ENCODE data around the gene CEACAM21.
A peak's percentile ranks its signal among the peaks of the same experiment; 100 is the strongest.

The CEACAM21 gene

DNA sequence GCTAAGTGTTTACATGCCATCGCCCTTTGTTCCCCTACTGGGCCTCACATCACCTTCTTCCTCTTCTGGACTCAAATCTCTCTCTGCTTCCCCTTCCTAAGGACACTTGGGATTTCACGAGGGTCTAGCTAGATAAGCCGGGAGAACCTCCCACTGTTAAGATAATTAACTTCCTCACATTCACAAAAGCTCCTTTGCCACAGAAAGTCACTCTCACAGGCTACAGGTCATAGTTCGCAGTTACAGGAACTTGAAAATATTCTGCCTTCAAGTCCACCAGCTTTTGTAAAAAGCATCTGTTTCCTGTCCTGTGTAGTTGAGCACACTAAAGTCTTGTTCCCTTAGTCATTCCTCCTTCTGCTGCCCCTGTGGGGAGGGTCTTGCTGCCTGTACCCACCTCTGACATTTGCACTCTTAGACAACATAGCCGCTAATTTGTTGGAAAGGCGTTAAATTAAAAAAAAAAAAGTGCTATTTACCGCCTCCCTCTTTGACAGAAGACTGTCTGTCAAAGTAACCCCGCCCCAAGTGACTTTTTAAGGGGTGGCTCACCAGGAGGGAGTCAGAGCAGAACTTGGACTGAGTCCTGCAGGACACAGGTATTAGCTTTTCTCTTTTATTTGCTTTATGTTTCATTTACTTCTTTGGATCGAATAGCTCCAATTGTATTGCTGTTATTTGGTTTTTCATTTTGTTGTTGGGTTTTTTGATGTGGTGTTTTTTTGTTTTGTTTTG lies 26.8 kb upstream of the CEACAM21 start (continued):
- no peak for TF ChIP-seq ZNF501 (tag by site-specific recombination; IDR thresholded peaks at IDR 0.05)
- no peak for TF ChIP-seq ZNF521 (tag by site-specific recombination; IDR thresholded peaks at IDR 0.05)
- TF ChIP-seq, protein P1, sequence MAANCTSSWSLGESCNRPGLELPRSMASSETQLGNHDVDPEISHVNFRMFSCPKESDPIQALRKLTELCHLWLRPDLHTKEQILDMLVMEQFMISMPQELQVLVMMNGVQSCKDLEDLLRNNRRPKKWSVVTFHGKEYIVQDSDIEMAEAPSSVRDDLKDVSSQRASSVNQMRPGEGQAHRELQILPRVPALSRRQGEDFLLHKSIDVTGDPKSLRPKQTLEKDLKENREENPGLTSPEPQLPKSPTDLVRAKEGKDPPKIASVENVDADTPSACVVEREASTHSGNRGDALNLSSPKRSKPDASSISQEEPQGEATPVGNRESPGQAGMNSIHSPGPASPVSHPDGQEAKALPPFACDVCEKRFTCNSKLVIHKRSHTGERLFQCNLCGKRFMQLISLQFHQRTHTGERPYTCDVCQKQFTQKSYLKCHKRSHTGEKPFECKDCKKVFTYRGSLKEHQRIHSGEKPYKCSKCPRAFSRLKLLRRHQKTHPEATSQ (tag by site-specific recombination; IDR thresholded peaks at IDR 0.05) = no peak
- TF ChIP-seq, protein P2, sequence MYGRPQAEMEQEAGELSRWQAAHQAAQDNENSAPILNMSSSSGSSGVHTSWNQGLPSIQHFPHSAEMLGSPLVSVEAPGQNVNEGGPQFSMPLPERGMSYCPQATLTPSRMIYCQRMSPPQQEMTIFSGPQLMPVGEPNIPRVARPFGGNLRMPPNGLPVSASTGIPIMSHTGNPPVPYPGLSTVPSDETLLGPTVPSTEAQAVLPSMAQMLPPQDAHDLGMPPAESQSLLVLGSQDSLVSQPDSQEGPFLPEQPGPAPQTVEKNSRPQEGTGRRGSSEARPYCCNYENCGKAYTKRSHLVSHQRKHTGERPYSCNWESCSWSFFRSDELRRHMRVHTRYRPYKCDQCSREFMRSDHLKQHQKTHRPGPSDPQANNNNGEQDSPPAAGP (tag by site-specific recombination; IDR thresholded peaks at IDR 0.05) = no peak
- TF ChIP-seq ZNF571 (tag by site-specific recombination; IDR thresholded peaks at IDR 0.05) = no peak
- no peak for TF ChIP-seq ZBTB20 (tag by site-specific recombination; IDR thresholded peaks at IDR 0.05)
- 0 out of 2 replicates have a peak, but pooled peaks have one; percentile 16 for TF ChIP-seq WT1 (tag by site-specific recombination; IDR thresholded peaks at IDR 0.05)
- TF ChIP-seq, protein P3, sequence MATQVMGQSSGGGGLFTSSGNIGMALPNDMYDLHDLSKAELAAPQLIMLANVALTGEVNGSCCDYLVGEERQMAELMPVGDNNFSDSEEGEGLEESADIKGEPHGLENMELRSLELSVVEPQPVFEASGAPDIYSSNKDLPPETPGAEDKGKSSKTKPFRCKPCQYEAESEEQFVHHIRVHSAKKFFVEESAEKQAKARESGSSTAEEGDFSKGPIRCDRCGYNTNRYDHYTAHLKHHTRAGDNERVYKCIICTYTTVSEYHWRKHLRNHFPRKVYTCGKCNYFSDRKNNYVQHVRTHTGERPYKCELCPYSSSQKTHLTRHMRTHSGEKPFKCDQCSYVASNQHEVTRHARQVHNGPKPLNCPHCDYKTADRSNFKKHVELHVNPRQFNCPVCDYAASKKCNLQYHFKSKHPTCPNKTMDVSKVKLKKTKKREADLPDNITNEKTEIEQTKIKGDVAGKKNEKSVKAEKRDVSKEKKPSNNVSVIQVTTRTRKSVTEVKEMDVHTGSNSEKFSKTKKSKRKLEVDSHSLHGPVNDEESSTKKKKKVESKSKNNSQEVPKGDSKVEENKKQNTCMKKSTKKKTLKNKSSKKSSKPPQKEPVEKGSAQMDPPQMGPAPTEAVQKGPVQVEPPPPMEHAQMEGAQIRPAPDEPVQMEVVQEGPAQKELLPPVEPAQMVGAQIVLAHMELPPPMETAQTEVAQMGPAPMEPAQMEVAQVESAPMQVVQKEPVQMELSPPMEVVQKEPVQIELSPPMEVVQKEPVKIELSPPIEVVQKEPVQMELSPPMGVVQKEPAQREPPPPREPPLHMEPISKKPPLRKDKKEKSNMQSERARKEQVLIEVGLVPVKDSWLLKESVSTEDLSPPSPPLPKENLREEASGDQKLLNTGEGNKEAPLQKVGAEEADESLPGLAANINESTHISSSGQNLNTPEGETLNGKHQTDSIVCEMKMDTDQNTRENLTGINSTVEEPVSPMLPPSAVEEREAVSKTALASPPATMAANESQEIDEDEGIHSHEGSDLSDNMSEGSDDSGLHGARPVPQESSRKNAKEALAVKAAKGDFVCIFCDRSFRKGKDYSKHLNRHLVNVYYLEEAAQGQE (tag by site-specific recombination; IDR thresholded peaks at IDR 0.05) = 0 out of 2 replicates have a peak, but pooled peaks have one; percentile 16
- TF ChIP-seq, protein P4, sequence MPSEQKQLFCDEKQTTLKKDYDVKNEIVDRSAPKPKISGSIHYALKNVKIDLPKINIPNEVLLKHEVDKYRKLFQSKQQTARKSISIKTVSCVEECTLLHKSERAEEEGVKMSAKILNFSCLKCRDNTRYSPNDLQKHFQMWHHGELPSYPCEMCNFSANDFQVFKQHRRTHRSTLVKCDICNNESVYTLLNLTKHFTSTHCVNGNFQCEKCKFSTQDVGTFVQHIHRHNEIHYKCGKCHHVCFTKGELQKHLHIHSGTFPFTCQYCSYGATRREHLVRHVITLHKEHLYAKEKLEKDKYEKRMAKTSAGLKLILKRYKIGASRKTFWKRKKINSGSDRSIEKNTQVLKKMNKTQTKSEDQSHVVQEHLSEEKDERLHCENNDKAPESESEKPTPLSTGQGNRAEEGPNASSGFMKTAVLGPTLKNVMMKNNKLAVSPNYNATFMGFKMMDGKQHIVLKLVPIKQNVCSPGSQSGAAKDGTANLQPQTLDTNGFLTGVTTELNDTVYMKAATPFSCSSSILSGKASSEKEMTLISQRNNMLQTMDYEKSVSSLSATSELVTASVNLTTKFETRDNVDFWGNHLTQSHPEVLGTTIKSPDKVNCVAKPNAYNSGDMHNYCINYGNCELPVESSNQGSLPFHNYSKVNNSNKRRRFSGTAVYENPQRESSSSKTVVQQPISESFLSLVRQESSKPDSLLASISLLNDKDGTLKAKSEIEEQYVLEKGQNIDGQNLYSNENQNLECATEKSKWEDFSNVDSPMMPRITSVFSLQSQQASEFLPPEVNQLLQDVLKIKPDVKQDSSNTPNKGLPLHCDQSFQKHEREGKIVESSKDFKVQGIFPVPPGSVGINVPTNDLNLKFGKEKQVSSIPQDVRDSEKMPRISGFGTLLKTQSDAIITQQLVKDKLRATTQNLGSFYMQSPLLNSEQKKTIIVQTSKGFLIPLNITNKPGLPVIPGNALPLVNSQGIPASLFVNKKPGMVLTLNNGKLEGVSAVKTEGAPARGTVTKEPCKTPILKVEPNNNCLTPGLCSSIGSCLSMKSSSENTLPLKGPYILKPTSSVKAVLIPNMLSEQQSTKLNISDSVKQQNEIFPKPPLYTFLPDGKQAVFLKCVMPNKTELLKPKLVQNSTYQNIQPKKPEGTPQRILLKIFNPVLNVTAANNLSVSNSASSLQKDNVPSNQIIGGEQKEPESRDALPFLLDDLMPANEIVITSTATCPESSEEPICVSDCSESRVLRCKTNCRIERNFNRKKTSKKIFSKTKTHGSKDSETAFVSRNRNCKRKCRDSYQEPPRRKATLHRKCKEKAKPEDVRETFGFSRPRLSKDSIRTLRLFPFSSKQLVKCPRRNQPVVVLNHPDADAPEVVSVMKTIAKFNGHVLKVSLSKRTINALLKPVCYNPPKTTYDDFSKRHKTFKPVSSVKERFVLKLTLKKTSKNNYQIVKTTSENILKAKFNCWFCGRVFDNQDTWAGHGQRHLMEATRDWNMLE (tag by site-specific recombination; conservative IDR thresholded peaks at IDR 0.05; ENCODE audit: low read depth) = no peak; the same call in 1 of the 2 replicates
- TF ChIP-seq ZNF114 (tag by site-specific recombination; IDR thresholded peaks at IDR 0.05) = no peak
- no peak for TF ChIP-seq ZNF37A (tag by site-specific recombination; IDR thresholded peaks at IDR 0.05)
- TF ChIP-seq GFI1B (tag by site-specific recombination; IDR thresholded peaks at IDR 0.05) = no peak
- TF ChIP-seq, protein P5, sequence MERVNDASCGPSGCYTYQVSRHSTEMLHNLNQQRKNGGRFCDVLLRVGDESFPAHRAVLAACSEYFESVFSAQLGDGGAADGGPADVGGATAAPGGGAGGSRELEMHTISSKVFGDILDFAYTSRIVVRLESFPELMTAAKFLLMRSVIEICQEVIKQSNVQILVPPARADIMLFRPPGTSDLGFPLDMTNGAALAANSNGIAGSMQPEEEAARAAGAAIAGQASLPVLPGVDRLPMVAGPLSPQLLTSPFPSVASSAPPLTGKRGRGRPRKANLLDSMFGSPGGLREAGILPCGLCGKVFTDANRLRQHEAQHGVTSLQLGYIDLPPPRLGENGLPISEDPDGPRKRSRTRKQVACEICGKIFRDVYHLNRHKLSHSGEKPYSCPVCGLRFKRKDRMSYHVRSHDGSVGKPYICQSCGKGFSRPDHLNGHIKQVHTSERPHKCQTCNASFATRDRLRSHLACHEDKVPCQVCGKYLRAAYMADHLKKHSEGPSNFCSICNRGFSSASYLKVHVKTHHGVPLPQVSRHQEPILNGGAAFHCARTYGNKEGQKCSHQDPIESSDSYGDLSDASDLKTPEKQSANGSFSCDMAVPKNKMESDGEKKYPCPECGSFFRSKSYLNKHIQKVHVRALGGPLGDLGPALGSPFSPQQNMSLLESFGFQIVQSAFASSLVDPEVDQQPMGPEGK (tag by site-specific recombination; IDR thresholded peaks at IDR 0.05) = 0 out of 2 replicates have a peak, but pooled peaks have one; percentile 21
- TF ChIP-seq SCRT2 (tag by site-specific recombination; IDR thresholded peaks at IDR 0.05) = 0 out of 2 replicates have a peak, but pooled peaks have one; percentile 10
- TF ChIP-seq, protein P6, sequence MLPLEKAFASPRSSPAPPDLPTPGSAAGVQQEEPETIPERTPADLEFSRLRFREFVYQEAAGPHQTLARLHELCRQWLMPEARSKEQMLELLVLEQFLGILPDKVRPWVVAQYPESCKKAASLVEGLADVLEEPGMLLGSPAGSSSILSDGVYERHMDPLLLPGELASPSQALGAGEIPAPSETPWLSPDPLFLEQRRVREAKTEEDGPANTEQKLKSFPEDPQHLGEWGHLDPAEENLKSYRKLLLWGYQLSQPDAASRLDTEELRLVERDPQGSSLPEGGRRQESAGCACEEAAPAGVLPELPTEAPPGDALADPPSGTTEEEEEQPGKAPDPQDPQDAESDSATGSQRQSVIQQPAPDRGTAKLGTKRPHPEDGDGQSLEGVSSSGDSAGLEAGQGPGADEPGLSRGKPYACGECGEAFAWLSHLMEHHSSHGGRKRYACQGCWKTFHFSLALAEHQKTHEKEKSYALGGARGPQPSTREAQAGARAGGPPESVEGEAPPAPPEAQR (tag by site-specific recombination; IDR thresholded peaks at IDR 0.05) = no peak
- peak; percentile 41 for TF ChIP-seq SP3 (tag by site-specific recombination; IDR thresholded peaks at IDR 0.05)
- TF ChIP-seq ZNF354C (tag by site-specific recombination; IDR thresholded peaks at IDR 0.05; ENCODE audit: borderline replicate concordance, low read depth) = no peak
- no peak for TF ChIP-seq ZNF175 (tag by site-specific recombination; IDR thresholded peaks at IDR 0.05)
- TF ChIP-seq, protein P7, sequence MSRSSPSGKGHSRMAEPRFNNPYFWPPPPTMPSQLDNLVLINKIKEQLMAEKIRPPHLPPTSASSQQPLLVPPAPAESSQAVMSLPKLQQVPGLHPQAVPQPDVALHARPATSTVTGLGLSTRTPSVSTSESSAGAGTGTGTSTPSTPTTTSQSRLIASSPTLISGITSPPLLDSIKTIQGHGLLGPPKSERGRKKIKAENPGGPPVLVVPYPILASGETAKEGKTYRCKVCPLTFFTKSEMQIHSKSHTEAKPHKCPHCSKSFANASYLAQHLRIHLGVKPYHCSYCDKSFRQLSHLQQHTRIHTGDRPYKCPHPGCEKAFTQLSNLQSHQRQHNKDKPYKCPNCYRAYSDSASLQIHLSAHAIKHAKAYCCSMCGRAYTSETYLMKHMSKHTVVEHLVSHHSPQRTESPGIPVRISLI (tag by site-specific recombination; IDR thresholded peaks at IDR 0.05) = peak; percentile 88
- no peak for TF ChIP-seq KLF10 (tag by site-specific recombination; IDR thresholded peaks at IDR 0.05)
- no peak for TF ChIP-seq ZNF677 (tag by site-specific recombination; IDR thresholded peaks at IDR 0.05)

Measured in HEK293 (cell line).